D721Med (cell line): ENCODE data around the gene RIMBP2.

Experiments
- DNase-seq: peaks from one replicate; pipeline ENCODE4 v3.0.0; 2011; ENCODE audit warnings: low spot score; ENCODE audit not compliant: insufficient read length
- FAIRE-seq: peaks from 2 replicates; lab custom pipeline; 2011; peaks lifted over from hg19 to GRCh38; lab: Jason Lieb, UNC
- CTCF ChIP-seq: IDR thresholded peaks from 2 replicates; pipeline ENCODE4 v1.5.1; 2012; ENCODE audit warnings: mild to moderate bottlenecking, control low read depth; ENCODE audit not compliant: insufficient read depth; ENCODE audit errors: missing control alignments

RIMBP2 gene

GRCh38 chr12:130521375-130522124 lies 194.5 kb downstream of the RIMBP2 start:
- FAIRE-seq (no peak), DNase-seq (no peak)
- no peak for TF ChIP-seq CTCF

DNA sequence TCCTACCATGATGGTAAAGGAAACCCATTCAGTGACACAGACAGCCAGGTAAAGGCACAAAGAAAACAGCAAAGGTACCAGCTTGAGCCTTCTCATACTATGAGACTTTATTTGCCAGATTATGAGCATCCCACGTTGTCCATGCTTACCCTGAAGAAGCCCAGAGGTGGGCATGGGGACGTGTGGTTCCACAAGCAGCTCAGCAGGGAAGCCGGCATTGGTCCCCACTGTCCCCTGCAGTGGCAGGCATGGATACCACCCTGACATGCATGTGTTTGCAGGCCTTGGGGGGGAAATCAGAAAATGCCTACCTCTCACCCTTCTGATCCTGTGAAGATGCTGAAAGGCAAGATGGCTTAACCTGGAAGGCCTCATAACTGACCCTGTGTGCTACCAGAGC lies 195.3 kb downstream of the RIMBP2 start:
- DNase-seq (no peak), FAIRE-seq (no peak)
- no peak for TF ChIP-seq CTCF

GRCh38 chr12:130517588-130517987 lies 198.5 kb downstream of the RIMBP2 start:
- no peak for TF ChIP-seq CTCF
- DNase-seq (no peak), FAIRE-seq (no peak)

DNA sequence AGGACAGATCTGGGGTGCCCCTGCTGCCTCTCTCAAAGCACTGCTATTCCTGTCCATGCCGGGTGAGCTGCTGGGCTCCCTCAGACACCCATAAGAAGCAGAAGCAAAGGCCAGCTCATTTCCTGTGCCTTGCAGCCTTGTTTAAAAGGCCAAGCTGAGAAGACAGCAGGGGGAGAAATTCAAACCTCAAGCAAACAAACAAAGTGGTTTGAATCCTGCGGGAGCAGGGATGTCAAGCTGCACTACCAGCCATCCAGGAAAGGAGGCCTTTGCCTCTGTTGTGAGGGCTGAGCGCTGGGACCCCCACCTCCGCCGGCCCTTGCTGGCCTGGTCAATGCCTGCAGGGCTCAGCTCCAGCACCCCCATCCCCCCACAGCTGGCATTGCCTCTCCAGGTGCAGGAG lies 201.9 kb downstream of the RIMBP2 start:
- FAIRE-seq: no peak
- TF ChIP-seq CTCF: no peak
- no peak for DNase-seq

GRCh38 chr12:130513556-130513955 lies 202.5 kb downstream of the RIMBP2 start:
- no peak for FAIRE-seq
- DNase-seq: no peak
- no peak for TF ChIP-seq CTCF

- no peak for FAIRE-seq
- no peak for DNase-seq
- TF ChIP-seq CTCF: no peak
Measured at GRCh38 chr12:130511285-130511684, 204.8 kb downstream of the RIMBP2 start.

GRCh38 chr12:130509454-130509853 lies 206.6 kb downstream of the RIMBP2 start:
- no peak for DNase-seq
- no peak for TF ChIP-seq CTCF
- FAIRE-seq: no peak
